CD4-positive, alpha-beta T cell treated with Interleukin-17A for 1 hour (primary cell): ENCODE measurements around the gene CYP26B1.

Experiments
- DNase-seq: peaks from one replicate; pipeline ENCODE4 v3.0.0-alpha.2; 2020

The CYP26B1 gene

DNA sequence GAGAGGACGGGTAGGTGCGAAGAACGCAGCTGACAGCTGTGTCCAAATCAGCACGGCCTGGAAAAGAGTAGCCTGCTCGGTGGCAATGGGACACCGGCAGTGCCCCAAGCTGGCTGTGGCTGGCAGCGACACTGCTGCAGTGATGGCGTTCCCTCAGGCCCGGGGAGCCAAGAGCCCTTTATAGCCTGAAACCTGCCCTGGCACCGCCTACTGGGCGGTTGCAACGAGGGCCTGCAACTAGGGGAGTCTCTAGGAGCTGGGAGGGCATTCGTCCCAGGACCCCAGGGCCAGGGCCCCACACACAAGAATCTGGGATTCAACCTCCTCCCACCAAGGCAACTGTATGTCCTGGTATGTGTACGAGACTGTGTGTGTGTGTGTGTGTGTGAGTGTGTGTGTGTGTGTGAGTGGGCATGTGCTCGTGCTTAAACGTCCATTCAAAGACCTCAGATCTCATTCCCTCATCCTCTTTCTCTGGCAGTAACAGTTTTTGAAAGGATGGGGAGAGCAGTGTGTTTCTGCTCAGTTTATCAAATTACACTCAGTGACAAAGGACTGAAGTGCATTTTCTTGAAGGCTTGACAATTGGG is 6.8 kb upstream of the CYP26B1 start:
- DNase-seq, result no peak

DNA sequence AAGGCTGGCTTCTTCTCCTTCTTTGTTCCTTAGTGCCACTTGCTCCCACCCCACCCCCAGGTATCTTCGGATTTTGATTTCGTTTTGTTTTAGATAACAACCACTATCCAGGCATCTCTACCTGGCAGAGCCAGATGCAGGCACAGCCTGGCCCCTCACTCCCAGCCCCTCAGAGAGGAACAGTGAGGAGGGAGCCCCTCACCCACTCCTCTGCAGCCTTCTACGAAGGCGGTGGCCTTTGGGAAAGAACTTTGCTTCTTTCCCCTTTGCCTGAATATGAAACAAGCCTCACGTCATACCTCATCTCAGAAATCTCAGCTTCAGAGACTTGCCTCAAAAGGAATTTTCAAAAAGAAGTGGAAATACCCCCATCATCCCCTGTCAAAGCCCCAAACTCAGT is 6.3 kb upstream of the CYP26B1 start:
- no peak for DNase-seq

GRCh38 chr2:72153026-72153791 is 5.5 kb upstream of the CYP26B1 start:
- no peak for DNase-seq

- no peak for DNase-seq
Measured at GRCh38 chr2:72150861-72151356, 3.2 kb upstream of the CYP26B1 start.

- peak; percentile 59 for DNase-seq
Measured at GRCh38 chr2:72150157-72150860, 2.6 kb upstream of the CYP26B1 start.

DNA sequence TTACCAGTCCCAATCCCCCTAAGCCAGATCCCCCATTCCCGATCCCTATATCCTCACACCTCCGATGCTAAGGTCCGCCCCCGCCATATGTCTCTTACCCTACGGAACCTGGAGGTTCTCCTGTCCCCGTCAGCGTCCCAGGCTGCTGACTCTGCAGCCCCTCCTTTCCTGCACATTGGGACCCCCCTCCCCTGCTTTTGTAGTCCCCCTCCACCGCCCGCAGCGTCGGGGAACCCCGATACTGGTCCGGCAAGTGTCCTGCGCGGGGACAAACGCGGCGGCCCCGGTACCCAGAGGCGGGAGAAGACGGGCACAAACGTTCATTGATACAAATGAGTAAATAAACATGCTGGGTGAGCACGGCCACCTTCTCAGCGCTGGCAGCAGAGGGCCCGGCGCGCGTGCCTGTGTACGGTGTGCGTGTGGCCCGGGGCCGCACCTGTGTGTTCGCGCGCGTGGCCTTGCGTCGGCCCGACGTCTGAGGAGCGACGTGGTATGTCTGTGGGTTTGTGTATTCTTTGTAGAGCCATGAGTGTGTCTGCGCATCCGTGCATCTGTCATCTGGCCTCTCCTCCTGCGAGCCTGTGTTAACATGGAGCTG is 2.0 kb upstream of the CYP26B1 start:
- DNase-seq, result no peak

- no peak for DNase-seq
Measured at GRCh38 chr2:72148837-72149555, 1.3 kb upstream of the CYP26B1 start.

- no peak for DNase-seq
Measured at GRCh38 chr2:72148003-72148836, 558 bp upstream of the CYP26B1 start.

DNA sequence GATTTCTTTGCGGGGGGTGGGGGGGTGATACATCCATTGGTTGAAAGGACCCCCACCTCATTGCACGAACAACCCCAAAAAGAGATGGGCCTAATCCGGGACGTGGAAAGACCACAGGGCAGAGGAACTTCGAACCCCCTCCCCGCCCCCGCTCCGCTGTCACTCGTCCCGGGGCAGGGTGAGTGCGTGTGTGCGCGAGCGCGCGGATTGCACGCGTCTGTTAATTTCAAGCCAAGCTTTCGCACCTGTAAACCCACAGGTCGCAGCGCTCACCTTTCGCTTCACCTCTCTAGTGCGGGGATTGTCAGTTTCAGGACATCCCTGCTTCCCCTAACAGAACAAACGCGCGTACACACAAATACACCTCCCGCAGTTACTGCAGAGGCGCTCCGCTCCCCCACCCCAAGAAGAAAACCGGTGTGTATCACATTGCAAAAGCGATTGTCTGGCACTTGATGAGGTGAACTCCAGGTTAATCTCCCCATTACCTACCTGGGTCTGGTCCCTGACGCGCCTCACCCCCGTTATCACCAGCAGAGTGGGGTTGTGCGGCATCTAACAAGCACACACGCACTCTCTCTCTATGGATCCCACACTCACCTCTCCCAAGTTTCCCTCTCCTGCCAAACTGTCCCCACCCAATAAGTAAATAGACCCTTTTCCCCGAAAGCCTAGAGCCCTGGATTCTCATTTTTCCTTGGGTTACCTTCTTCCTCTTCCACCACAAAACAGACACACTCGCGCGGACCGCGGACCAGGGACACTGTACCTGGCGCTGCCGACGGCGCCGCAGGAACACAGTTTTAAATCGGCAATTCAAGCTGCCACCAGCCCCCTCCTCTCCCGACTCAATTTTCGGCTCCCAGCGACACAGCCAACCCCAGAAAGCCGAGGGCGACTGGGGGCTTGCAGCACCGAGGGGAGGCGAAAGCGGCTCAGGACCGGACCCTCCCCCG is 1.0 kb downstream of the CYP26B1 start:
- no peak for DNase-seq

GRCh38 chr2:72145658-72146329 is 1.9 kb downstream of the CYP26B1 start:
- DNase-seq, result no peak

GRCh38 chr2:72145289-72145657 is 2.4 kb downstream of the CYP26B1 start:
- DNase-seq, result no peak

DNA sequence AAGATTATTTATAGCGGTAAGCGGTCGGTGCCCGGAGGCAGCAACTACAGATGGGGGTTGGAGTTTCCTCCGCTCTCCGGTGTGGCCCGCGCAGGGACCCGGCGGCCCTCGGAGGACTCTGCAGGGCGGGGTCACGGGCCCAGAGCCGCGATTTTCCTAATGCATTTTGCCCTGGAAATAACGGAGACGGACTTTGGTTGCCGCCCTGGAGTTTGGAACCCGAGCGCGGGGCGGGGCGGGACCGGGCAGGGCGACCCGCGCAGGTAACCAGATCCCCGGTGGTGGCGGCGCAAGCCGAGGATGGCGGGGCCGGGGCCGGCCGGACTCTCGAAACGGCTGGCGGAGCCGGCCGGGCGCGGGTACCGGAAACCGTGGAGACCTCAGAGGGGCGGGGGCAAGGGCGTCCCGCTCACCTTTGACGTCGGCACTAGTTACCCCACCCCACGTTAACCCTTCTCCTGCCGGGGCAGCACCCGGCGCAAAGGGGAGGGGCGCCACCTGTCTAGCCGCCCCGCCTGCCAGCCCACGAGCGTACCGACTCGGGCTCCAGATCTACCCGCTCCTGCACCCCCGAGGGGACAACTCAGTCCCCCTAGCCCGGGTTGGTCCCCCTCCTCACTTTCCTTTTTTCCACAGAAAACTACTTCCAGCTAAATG is 2.9 kb downstream of the CYP26B1 start:
- no peak for DNase-seq

DNA sequence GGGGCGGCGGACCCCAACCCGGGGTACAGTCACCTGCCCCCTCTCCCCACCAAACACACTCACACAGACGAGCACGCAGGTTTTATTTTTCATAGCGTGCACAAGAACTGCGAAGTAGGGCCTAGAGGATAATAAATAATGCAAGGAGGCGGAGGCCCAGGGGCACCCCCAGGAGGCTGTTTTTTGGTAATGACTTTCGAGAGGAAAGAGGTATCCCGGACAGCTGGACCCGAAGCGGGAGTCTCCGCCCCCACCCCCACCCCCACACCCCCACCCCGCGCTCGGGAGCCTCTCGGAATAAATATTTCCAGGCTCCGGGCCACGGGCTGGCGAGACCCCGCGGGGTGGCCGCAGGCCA is 3.4 kb downstream of the CYP26B1 start:
- no peak for DNase-seq

- no peak for DNase-seq
Measured at GRCh38 chr2:72143441-72144273, 4.0 kb downstream of the CYP26B1 start.

GRCh38 chr2:72142570-72143440 is 4.9 kb downstream of the CYP26B1 start:
- no peak for DNase-seq

DNA sequence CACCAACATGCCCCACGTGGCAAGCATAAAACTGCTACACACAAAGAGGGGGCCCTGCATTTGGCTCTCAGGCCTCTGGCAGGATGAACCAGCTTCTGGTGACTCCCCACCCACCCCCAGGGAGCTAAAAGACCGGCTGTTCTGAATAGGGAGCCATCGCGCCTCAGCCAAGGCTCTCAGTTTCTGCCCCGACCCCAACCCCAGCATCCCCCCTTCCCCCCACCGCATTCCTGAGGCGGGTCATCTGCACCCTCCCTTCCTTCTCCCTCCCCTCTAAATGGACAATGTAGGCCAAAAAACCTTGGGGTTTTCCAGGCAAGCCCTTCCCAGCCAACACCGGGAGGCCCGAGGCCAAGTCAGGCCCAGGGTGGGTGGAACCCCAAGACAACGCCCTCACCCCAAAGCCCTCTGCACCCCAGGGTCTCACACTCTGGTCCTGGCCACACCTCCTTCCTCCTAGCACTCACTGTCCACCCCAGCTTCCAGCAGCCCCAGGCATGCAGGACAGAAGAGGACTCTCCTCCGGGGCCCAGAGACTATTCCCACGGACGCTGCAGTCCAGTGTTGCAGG is 5.7 kb downstream of the CYP26B1 start:
- no peak for DNase-seq

GRCh38 chr2:72141032-72141645 is 6.5 kb downstream of the CYP26B1 start:
- DNase-seq, result no peak
